Fibroblast of skin of left quadriceps (primary cell): Measurements from ENCODE around the gene DGCR2.
"Not testable (repeated sequence)": the region's sequence is repeated elsewhere in the genome, so short reads cannot be mapped to it uniquely, and the experiment has no call there.

ENCODE experiments used
- DNase-seq, 2 experiments: peaks; one replicate each; pipeline ENCODE4 v3.0.0-alpha.2; 2013; ENCODE audit warnings: low read depth in 2 of 2

Gene DGCR2

GRCh38 chr22:19084126-19084525 is 38.1 kb downstream of the DGCR2 start:
- not testable (repeated sequence) for DNase-seq

- DNase-seq, result no peak
These were observed 39.4 kb downstream of the DGCR2 start for GRCh38 chr22:19082793-19083192.

GRCh38 chr22:19082101-19082500 is 40.1 kb downstream of the DGCR2 start:
- DNase-seq, result no peak

- no peak for DNase-seq
These were observed 40.9 kb downstream of the DGCR2 start for GRCh38 chr22:19081351-19081750.

- DNase-seq, result no peak
These were observed 41.4 kb downstream of the DGCR2 start for GRCh38 chr22:19080853-19081252.

GRCh38 chr22:19079691-19080090 is 42.5 kb downstream of the DGCR2 start:
- no peak for DNase-seq

- no peak for DNase-seq
These were observed 46.8 kb downstream of the DGCR2 start for GRCh38 chr22:19075404-19075803.

- not testable (repeated sequence) for DNase-seq
These were observed 49.4 kb downstream of the DGCR2 start for GRCh38 chr22:19072853-19073252.

- no peak for DNase-seq
These were observed 51.6 kb downstream of the DGCR2 start for GRCh38 chr22:19070397-19071169.

GRCh38 chr22:19069451-19069850 is 52.8 kb downstream of the DGCR2 start:
- no peak for DNase-seq

- DNase-seq, result no peak
These were observed 53.4 kb downstream of the DGCR2 start for GRCh38 chr22:19068784-19069271.

GRCh38 chr22:19067696-19068348 is 54.4 kb downstream of the DGCR2 start:
- no peak for DNase-seq

- peak; percentile 23 to 24 for DNase-seq
These were observed 55.5 kb downstream of the DGCR2 start for GRCh38 chr22:19066531-19067271.

- no peak for DNase-seq
These were observed 56.3 kb downstream of the DGCR2 start for GRCh38 chr22:19065929-19066328.

- no peak for DNase-seq
These were observed 56.8 kb downstream of the DGCR2 start for GRCh38 chr22:19065298-19065859.

- DNase-seq, result no peak
These were observed 57.7 kb downstream of the DGCR2 start for GRCh38 chr22:19064354-19065054.

GRCh38 chr22:19063581-19064353 is 58.4 kb downstream of the DGCR2 start:
- DNase-seq, result no peak

GRCh38 chr22:19062943-19063308 is 59.3 kb downstream of the DGCR2 start:
- no peak for DNase-seq

- no peak for DNase-seq
These were observed 59.9 kb downstream of the DGCR2 start for GRCh38 chr22:19062139-19062942.
